AG09319 (cell line): ENCODE data around the gene CLRN3.
A peak's percentile ranks its signal among the peaks of the same experiment; 100 is the strongest.

Experiments used
- DNase-seq: peaks from one replicate; pipeline ENCODE4 v3.0.0-alpha.2; 2010; ENCODE audit warnings: low read depth; ENCODE audit errors: extremely low read depth
- TF ChIP-seq, protein P1 (sequence below): IDR thresholded peaks from 2 replicates; pipeline ENCODE4 v1.5.1; 2011; ENCODE audit warnings: low read depth, mild to moderate bottlenecking, inconsistent platforms, low read length, moderate library complexity

Gene CLRN3

DNA sequence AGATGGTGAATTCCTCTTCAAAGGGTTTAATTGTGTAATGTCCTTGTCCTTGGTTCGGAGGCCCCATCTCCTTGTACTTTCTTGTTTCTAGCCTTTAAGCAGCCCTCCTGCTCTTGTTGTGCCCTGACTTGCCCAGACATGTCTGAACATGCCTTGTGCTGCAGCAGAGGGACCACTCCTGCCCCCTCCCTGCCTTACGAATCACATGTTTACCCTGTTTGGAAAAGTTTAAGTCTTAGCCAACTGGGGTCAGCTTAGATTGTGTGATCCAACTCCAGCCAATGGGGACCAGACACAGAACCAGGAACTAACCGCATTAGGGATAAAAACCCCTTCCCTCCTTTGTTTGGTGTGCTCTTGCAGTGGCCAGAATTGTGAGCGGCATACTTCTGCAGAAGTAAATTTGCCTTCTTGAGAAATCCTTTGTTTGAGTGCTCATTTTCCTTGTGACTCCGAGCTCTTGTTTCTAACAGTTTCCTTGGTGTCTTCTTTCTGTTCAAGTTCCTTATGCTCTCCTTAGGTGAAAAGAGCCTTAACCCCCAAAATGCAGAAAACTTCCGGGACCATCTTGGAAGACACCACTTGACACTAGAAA lies 29.4 kb downstream of the CLRN3 start:
- TF ChIP-seq, protein P1, sequence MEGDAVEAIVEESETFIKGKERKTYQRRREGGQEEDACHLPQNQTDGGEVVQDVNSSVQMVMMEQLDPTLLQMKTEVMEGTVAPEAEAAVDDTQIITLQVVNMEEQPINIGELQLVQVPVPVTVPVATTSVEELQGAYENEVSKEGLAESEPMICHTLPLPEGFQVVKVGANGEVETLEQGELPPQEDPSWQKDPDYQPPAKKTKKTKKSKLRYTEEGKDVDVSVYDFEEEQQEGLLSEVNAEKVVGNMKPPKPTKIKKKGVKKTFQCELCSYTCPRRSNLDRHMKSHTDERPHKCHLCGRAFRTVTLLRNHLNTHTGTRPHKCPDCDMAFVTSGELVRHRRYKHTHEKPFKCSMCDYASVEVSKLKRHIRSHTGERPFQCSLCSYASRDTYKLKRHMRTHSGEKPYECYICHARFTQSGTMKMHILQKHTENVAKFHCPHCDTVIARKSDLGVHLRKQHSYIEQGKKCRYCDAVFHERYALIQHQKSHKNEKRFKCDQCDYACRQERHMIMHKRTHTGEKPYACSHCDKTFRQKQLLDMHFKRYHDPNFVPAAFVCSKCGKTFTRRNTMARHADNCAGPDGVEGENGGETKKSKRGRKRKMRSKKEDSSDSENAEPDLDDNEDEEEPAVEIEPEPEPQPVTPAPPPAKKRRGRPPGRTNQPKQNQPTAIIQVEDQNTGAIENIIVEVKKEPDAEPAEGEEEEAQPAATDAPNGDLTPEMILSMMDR: no peak
- DNase-seq: no peak

DNA sequence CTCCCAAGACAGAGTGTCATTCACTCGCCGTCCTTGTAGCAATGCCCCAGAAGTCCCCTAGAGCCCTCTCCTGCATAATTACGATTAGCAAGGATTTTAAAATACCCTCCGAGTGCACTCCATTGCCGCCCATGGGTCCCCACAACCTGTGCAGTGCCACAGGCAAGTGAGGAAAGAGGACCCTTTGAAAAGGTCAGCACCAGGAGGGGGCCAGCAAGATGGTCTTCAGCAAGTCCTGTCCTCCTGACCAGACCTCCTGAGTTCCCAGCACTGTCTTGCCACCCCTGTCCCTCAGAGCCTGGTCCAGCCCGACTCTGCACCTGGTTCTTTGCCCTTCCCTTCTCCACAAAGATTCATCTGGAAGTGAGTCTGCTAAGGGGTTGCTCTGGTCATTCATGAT lies 32.1 kb downstream of the CLRN3 start:
- DNase-seq: no peak

DNA sequence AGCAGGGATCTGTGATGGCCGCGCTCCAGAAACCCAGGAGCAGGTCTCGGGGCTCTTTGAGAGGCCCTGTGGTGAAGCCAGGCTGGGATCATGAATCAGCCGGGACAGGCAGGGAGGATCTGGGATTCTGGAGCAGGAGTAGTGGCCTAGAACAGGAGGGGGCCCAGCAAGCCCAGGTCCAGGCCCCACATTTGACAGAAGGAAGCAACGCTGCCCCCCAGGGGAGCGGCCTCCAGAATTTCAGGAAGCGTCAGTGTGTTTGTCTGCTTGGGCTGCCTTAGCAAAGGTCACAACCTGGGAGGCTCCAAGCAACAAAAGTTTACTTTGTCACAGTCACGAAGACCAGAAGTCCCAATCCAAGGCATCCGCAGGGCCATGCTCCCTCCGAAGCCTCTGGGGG lies 36.8 kb downstream of the CLRN3 start:
- TF ChIP-seq, protein P1: no peak
- no peak for DNase-seq

More for the DNA sequence above, 32.1 kb downstream of the CLRN3 start:
- TF ChIP-seq, protein P1: no peak

DNA sequence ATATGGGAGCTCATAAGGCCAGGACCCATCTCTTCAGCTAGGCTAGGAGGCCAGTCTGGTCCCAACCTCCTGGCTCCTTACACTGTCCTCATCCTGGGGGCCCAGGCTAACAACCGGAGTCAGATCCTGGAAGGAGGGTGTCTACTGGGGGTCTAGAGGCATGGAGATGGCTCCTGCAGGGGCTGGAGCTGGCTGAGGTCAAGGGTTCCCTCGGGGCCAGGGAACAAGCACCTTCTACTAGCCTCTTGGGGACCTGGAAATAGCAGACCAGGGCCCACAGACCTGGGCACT lies 37.2 kb downstream of the CLRN3 start:
- no peak for DNase-seq
- TF ChIP-seq, protein P1: no peak

DNA sequence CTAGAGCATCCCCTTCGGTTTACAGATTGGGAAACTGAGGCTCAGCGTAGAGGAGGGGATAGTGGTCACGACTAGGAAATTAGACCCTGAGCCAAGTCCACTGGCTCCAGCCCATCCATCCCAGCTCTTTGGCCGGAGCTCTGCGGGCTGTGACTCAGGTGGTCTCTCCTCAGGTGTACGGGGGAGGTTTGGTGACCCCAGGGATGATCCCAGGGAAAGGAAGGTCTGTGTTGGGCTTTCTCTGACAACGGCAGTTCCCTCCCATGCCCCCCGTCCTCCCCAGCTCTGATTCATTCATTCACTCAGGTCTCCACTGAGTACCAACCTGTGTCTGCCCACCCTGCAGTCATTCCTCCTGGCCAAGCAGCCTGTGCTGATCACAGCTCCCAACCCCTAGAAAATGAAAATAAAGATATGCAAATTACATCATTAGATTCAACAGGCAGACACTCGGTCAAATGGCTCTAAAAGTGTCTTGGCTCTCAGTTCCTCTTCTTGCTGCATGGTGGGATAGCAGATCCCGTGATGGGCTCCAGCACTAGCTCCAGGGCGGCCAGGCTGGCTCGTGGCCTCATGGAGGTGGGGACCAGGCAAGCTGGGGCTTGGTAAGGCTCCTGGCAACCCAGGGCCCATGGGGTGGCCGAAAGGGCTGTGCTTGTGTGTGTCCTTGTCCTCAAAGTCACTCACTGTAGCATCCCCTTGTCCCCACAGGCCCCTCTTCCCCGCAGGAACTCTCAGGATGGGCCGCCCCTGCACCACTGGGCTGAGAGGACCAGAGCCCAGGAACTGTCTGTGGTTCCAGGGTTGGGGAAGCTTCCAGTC lies 37.8 kb downstream of the CLRN3 start:
- TF ChIP-seq, protein P1: no peak
- no peak for DNase-seq

DNA sequence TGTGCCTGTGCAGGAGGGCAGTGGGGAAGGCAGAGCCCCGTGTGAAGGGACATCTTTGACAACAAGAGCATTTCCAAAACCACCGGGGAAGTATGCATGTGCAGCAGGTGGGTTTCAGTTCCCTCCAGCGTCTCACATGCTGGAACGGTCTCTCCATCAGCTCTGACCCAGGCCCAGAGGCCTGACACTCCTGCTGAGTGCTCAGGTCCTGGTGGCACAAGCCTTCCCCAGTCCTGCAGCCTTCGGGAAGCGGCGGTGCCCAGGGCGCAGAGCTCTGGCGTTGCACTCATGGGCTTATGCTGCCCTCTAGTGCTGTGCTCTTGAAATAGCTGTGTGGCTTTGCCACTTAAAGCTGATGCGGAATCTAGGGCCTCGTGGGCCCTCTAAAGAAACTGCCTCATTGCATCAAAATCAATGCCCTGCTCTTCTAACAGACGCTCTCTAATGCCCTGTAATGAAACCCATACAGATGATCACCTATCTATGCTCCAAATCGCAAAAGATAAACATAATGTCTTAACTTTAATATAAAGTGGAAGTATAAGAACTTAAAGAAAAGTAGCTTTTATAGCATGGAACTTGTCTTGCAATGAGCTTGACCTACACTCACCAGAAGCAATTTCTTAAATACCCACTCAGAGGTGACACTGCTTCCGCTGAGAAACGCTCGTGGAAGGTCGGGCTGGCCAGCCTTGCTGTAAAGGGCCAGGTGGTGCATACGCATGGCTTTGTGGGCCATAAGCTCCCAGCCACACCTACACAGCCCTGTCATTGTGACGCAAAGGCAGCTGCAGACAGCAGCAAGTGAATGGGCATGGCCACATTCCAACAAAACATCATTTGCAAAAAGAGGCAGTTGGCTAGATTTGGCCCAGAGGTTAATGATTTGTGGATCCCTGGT lies 38.6 kb downstream of the CLRN3 start:
- TF ChIP-seq, protein P1: peak; percentile 89
- DNase-seq: peak; percentile 15

DNA sequence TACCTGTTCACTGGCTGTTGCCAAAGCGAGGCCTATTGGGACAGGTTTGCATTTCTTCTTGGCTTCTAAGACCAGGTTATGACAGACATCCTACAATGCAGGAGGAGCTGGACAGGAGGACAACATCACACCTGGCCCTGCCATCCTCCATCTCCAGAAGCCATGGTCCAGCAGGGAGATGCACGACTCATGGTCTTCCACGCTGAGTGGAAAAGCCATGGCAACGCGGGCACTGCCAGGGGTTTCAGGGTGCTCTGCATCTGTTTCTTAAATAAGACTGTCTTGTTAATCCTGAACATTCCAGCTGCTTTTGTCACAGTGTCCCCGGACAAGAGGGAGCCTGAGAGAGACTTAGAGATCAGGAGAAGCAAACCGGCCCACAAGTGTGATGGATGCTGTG lies 40.3 kb downstream of the CLRN3 start:
- TF ChIP-seq, protein P1: no peak
- DNase-seq: no peak
